Posterior vena cava (tissue), 2 donors: ENCODE data around the gene LIPG. TPM values are rescaled to one million over a fixed set of nuclear protein-coding genes. Genes with fewer than 3 reads are reported as not detected.
"Not testable (repeated sequence)": the region's sequence is repeated elsewhere in the genome, so short reads cannot be mapped to it uniquely, and the experiment has no call there.

ENCODE experiments used
- DNase-seq: peaks from one replicate; pipeline ENCODE4 v3.0.0-alpha.2; 2020; ENCODE audit warnings: low spot score
- intact Hi-C, 2 donors: fragments of 100-400 bp; cut with DNase I; formaldehyde crosslinking; loops; one replicate each; pipeline versions ENCODE4 v1.14.1 to v1.14.2; 2022 to 2023
- total RNA-seq, 2 donors: library from RNA; stranded (reverse); fragmentation: NEBNext Ultra II Directional; extraction: Animal tissue kit (Norgen Biotek cat#: 25700); gene quantifications; one replicate each; pipeline ENCODE4 v1.2.1, GENCODE V29; 2021
- donor health status: DM: yes; HTN: yes; CAD: no.
- donor health status: DM: yes; HTN: yes; CAD: no.

LIPG gene
- total RNA-seq, 2 donors from 2014 or later = 1.2 to 1.7 TPM

- intact Hi-C loops = no loop called here
- no peak for DNase-seq
These were observed 24.5 kb upstream of the LIPG start for GRCh38 chr18:49537232-49537896.

GRCh38 chr18:49544362-49544761 is 17.5 kb upstream of the LIPG start:
- no peak for DNase-seq
- intact Hi-C loops = no loop called here

- DNase-seq = no peak
- intact Hi-C loops = no loop called here
These were observed 15.6 kb upstream of the LIPG start for GRCh38 chr18:49546278-49546677.

GRCh38 chr18:49546719-49547273 is 15.1 kb upstream of the LIPG start:
- intact Hi-C loops = no loop called here
- no peak for DNase-seq

- intact Hi-C loops = no loop called here
- no peak for DNase-seq
These were observed 14.2 kb upstream of the LIPG start for GRCh38 chr18:49547701-49548100.

GRCh38 chr18:49548229-49548636 is 13.6 kb upstream of the LIPG start:
- intact Hi-C loops = no loop called here
- DNase-seq = no peak

GRCh38 chr18:49550621-49551339 is 11.1 kb upstream of the LIPG start:
- intact Hi-C loops = no loop called here
- DNase-seq = no peak

- intact Hi-C loops = no loop called here
These were observed 8.9 kb upstream of the LIPG start for GRCh38 chr18:49553003-49553402.

GRCh38 chr18:49555641-49556040 is 6.2 kb upstream of the LIPG start:
- intact Hi-C loops = no loop called here
- DNase-seq = no peak

More at GRCh38 chr18:49553003-49553402, 8.9 kb upstream of the LIPG start:
- no peak for DNase-seq

GRCh38 chr18:49558356-49558755 is 3.5 kb upstream of the LIPG start:
- intact Hi-C loops = no loop called here
- no peak for DNase-seq

- intact Hi-C loops = not testable (repeated sequence)
These were observed 2.4 kb upstream of the LIPG start for GRCh38 chr18:49559326-49559931.

GRCh38 chr18:49560277-49560623 is 1.6 kb upstream of the LIPG start:
- no peak for DNase-seq
- intact Hi-C loops = loop anchor here (5.0 to 10.0 kb wide), 3 partner anchors 205 to 305 kb away; no protein-coding TSS in a partner anchor

More at GRCh38 chr18:49559326-49559931, 2.4 kb upstream of the LIPG start:
- not testable (repeated sequence) for DNase-seq

GRCh38 chr18:49560624-49561288 is 1.1 kb upstream of the LIPG start:
- intact Hi-C loops = loop anchor here (5.0 to 10.0 kb wide), 3 partner anchors 204 to 304 kb away; no protein-coding TSS in a partner anchor
- no peak for DNase-seq

- DNase-seq = no peak
- intact Hi-C loops = loop anchor here (5.0 to 10.0 kb wide), 3 partner anchors 202 to 302 kb away; no protein-coding TSS in a partner anchor
These were observed 748 bp downstream of the LIPG start for GRCh38 chr18:49562481-49563129.

GRCh38 chr18:49563130-49563540 is 1.3 kb downstream of the LIPG start:
- no peak for DNase-seq
- intact Hi-C loops = loop anchor here (5.0 to 10.0 kb wide), 3 partner anchors 202 to 302 kb away; no protein-coding TSS in a partner anchor

GRCh38 chr18:49563701-49564517 is 2.1 kb downstream of the LIPG start:
- no peak for DNase-seq
- intact Hi-C loops = loop anchor here (5.0 to 10.0 kb wide), 3 partner anchors 201 to 301 kb away; no protein-coding TSS in a partner anchor

- no peak for DNase-seq
- intact Hi-C loops = loop anchor here (5.0 to 10.0 kb wide), 3 partner anchors 200 to 300 kb away; no protein-coding TSS in a partner anchor
These were observed 2.6 kb downstream of the LIPG start for GRCh38 chr18:49564518-49564834.

GRCh38 chr18:49565101-49565500 is 3.2 kb downstream of the LIPG start:
- DNase-seq = no peak
- intact Hi-C loops = loop anchor here in 1 of 2 donors (5.0 to 10.0 kb wide), 3 partner anchors 200 to 300 kb away; no protein-coding TSS in a partner anchor
